OCI-LY3 (cell line): ENCODE data around the gene BEAN1.

ENCODE experiments used
- CTCF ChIP-seq: fragments of 200-600, 300-600 bp; sonication (generic); IDR thresholded peaks from 2 replicates; pipeline ENCODE4 v1.5.1; 2014; ENCODE audit warnings: antibody characterized with exemption, low read length, low read depth
- EZH2phosphoT487 ChIP-seq: fragments of 200-600 bp; shearing (Covaris generic); IDR thresholded peaks from 2 replicates; pipeline ENCODE4 v1.6.1; 2018; ENCODE audit warnings: antibody characterized with exemption, mixed run types, low read depth

GRCh38 chr16:66408163-66409048 is 18.7 kb upstream of the BEAN1 start:
- TF ChIP-seq CTCF (no peak), EZH2phosphoT487 (no peak)
